ENCODE results near the gene LAMA2.

GRCh38 chr6:129551486-129551885, 668.5 kb downstream of the LAMA2 start:
- TF ChIP-seq CTCF (IDR thresholded peaks at IDR 0.05; ENCODE audit: poor library complexity): no peak
- no peak for TF ChIP-seq EZH2 (IDR thresholded peaks at IDR 0.05; ENCODE audit: borderline replicate concordance)
- TF ChIP-seq EZH2phosphoT487 (IDR thresholded peaks at IDR 0.05; ENCODE audit: low read depth, severe bottlenecking, unreplicated experiment): no peak
